H9 (cell line): ENCODE data around the gene HBS1L. TPM values are rescaled to one million over a fixed set of nuclear protein-coding genes. Genes with fewer than 3 reads are reported as not detected.

Source experiments
- DNase-seq: peaks from one replicate; pipeline ENCODE4 v3.0.0-alpha.2; 2017
- H2AFZ ChIP-seq: one replicate; pipeline ENCODE4 v1.6.1; 2013; ENCODE audit warnings: mild to moderate bottlenecking, low read length, control low read depth, moderate library complexity
- H2AK5ac ChIP-seq: 2 replicates; pipeline ENCODE4 v1.6.1; 2013; ENCODE audit warnings: low read length, control low read depth, mixed read lengths; ENCODE audit not compliant: insufficient read length
- H2BK120ac ChIP-seq: one replicate; pipeline ENCODE4 v1.6.1; 2013; ENCODE audit warnings: low read depth, mild to moderate bottlenecking, low read length, control low read depth, inconsistent platforms; ENCODE audit not compliant: poor library complexity, severe bottlenecking
- H2BK12ac ChIP-seq: 2 replicates; pipeline ENCODE4 v1.6.1; 2013; ENCODE audit warnings: low read length, control low read depth, mixed read lengths, low read depth; ENCODE audit not compliant: insufficient read length
- H2BK15ac ChIP-seq: 2 replicates; pipeline ENCODE4 v1.6.1; 2013; ENCODE audit warnings: low read depth, low read length, control low read depth
- H2BK20ac ChIP-seq: one replicate; pipeline ENCODE4 v1.6.1; 2013; ENCODE audit warnings: low read depth, mild to moderate bottlenecking, low read length, control low read depth, inconsistent platforms; ENCODE audit not compliant: poor library complexity, severe bottlenecking
- H2BK5ac ChIP-seq: 2 replicates; pipeline ENCODE4 v1.6.1; 2013; ENCODE audit warnings: low read length, control low read depth, mixed read lengths; ENCODE audit not compliant: insufficient read length
- H3K14ac ChIP-seq: 2 replicates; pipeline ENCODE4 v1.6.1; 2013; ENCODE audit warnings: low read length, control low read depth; ENCODE audit not compliant: insufficient read depth
- H3K18ac ChIP-seq: 2 replicates; pipeline ENCODE4 v1.6.1; 2013; ENCODE audit warnings: low read depth, mild to moderate bottlenecking, mixed read lengths, low read length, control low read depth; ENCODE audit not compliant: insufficient read length
- H3K23ac ChIP-seq: 2 replicates; pipeline ENCODE4 v1.6.1; 2013; ENCODE audit warnings: low read length, control low read depth, mixed read lengths, low read depth; ENCODE audit not compliant: insufficient read length
- H3K23me2 ChIP-seq: 2 replicates; pipeline ENCODE4 v1.6.1; 2013; ENCODE audit warnings: low read depth, mild to moderate bottlenecking, mixed read lengths, low read length, control low read depth; ENCODE audit not compliant: insufficient read length, poor library complexity, severe bottlenecking
- H3K27ac ChIP-seq: 2 replicates; pipeline ENCODE4 v1.5.1; 2013; ENCODE audit warnings: low read length, control low read depth, mixed read lengths, low read depth; ENCODE audit not compliant: insufficient read length
- H3K27me3 ChIP-seq: 2 replicates; pipeline ENCODE4 v1.6.1; 2013; ENCODE audit warnings: low read length, control low read depth, inconsistent platforms; ENCODE audit not compliant: insufficient read depth
- H3K4ac ChIP-seq: 2 replicates; pipeline ENCODE4 v1.6.1; 2013; ENCODE audit warnings: low read depth, mild to moderate bottlenecking, control low read depth, inconsistent platforms, low read length, moderate library complexity
- H3K4me1 ChIP-seq: 2 replicates; pipeline ENCODE4 v1.6.1; 2013; ENCODE audit warnings: low read length, control low read depth, inconsistent platforms; ENCODE audit not compliant: insufficient read depth
- H3K4me2 ChIP-seq: 2 replicates; pipeline ENCODE4 v1.6.1; 2013; ENCODE audit warnings: low read length, control low read depth, mixed read lengths; ENCODE audit not compliant: insufficient read length, insufficient read depth
- H3K56ac ChIP-seq: 2 replicates; pipeline ENCODE4 v1.6.1; 2013; ENCODE audit warnings: low read depth, mild to moderate bottlenecking, mixed read lengths, low read length, control low read depth; ENCODE audit not compliant: insufficient read length
- H3K79me1 ChIP-seq: 2 replicates; pipeline ENCODE4 v1.6.1; 2013; ENCODE audit warnings: low read depth, mild to moderate bottlenecking, moderate library complexity, low read length, control low read depth, inconsistent platforms; ENCODE audit not compliant: insufficient read depth, poor library complexity, severe bottlenecking
- H3K79me2 ChIP-seq: 2 replicates; pipeline ENCODE4 v1.6.1; 2013; ENCODE audit warnings: low read length, control low read depth, inconsistent platforms; ENCODE audit not compliant: insufficient read depth
- H3K9ac ChIP-seq: 2 replicates; pipeline ENCODE4 v1.6.1; 2013; ENCODE audit warnings: low read length, control low read depth, mixed read lengths; ENCODE audit not compliant: insufficient read length; ENCODE audit errors: extremely low read depth
- H3K9me3 ChIP-seq: one replicate; pipeline ENCODE4 v1.6.1; 2013; ENCODE audit warnings: low read depth, low read length, inconsistent platforms; ENCODE audit not compliant: control insufficient read depth
- H3T11ph ChIP-seq: one replicate; pipeline ENCODE4 v1.6.1; 2013; ENCODE audit warnings: mild to moderate bottlenecking, low read length, control low read depth, inconsistent platforms
- H4K20me1 ChIP-seq: one replicate; pipeline ENCODE4 v1.6.1; 2013; ENCODE audit not compliant: control insufficient read depth, insufficient read length, insufficient read depth
- H4K5ac ChIP-seq: 2 replicates; pipeline ENCODE4 v1.6.1; 2013; ENCODE audit warnings: low read depth, mild to moderate bottlenecking, mixed read lengths, low read length, control low read depth; ENCODE audit not compliant: insufficient read length
- H4K8ac ChIP-seq: replicated peaks from 2 replicates; pipeline ENCODE4 v1.6.1; 2013; ENCODE audit warnings: low read length, control low read depth, mixed read lengths, low read depth; ENCODE audit not compliant: insufficient read length
- H4K91ac ChIP-seq: 2 replicates; pipeline ENCODE4 v1.6.1; 2013; ENCODE audit warnings: low read depth, mild to moderate bottlenecking, moderate library complexity, mixed read lengths, low read length, control low read depth; ENCODE audit not compliant: insufficient read length
- H3K27ac Mint-ChIP-seq, 3 experiments: 2 replicates in 2 of 3; 3 replicates in 1 of 3; pipeline ENCODE4 v1.8.0; 2020 to 2021; ENCODE audit warnings: mixed read lengths in 3 of 3, mild to moderate bottlenecking in 1 of 3, moderate library complexity in 1 of 3
- H3K27me3 Mint-ChIP-seq: 2 replicates; pipeline ENCODE4 v1.8.0; 2021; ENCODE audit warnings: low read depth, mild to moderate bottlenecking, moderate library complexity, mixed read lengths
- H3K36me3 Mint-ChIP-seq, 3 experiments: 2 replicates in 2 of 3; 3 replicates in 1 of 3; pipeline ENCODE4 v1.8.0; 2020 to 2021; ENCODE audit warnings: low read depth in 3 of 3, mixed read lengths in 3 of 3; ENCODE audit not compliant: insufficient read depth in 1 of 3
- H3K4me1 Mint-ChIP-seq, 2 experiments: 2 replicates each; pipeline ENCODE4 v1.8.0; 2020; ENCODE audit warnings: mixed read lengths in 2 of 2
- H3K4me3 Mint-ChIP-seq, 2 experiments: 2 replicates in 1 of 2; 3 replicates in 1 of 2; pipeline ENCODE4 v1.8.0; 2020 to 2021; ENCODE audit warnings: mild to moderate bottlenecking in 2 of 2, mixed read lengths in 2 of 2, moderate library complexity in 1 of 2
- H3K9me3 Mint-ChIP-seq, 2 experiments: 2 replicates in 1 of 2; 3 replicates in 1 of 2; pipeline ENCODE4 v1.8.0; 2020; ENCODE audit warnings: mild to moderate bottlenecking in 2 of 2, mixed read lengths in 2 of 2, moderate library complexity in 1 of 2
- WGBS: extraction: QIAGEN DNeasy Blood & Tissue Kit; methylation state at CpG from one replicate; pipeline ENCODE4 v1.1.7; 2013; ENCODE audit warnings: missing lambda C conversion rate, low lambda C conversion rate, mixed read lengths; ENCODE audit not compliant: insufficient read length; ENCODE audit errors: extremely low coverage; 5-methylcytosine and 5-hydroxymethylcytosine counted together
- total RNA-seq: library from RNA; stranded (reverse); gene quantifications from 2 replicates; pipeline ENCODE4 v1.2.1, GENCODE V29; 2021
- TF ChIP-seq, protein P1 (sequence below): fragments of 200-600 bp; sonication (generic); conservative IDR thresholded peaks from 3 replicates; pipeline ENCODE4 v1.8.0; 2021; ENCODE audit warnings: antibody characterized with exemption, mild to moderate bottlenecking

Gene HBS1L
- total RNA-seq, 1 experiment from 2014 or later: 110 TPM

DNA sequence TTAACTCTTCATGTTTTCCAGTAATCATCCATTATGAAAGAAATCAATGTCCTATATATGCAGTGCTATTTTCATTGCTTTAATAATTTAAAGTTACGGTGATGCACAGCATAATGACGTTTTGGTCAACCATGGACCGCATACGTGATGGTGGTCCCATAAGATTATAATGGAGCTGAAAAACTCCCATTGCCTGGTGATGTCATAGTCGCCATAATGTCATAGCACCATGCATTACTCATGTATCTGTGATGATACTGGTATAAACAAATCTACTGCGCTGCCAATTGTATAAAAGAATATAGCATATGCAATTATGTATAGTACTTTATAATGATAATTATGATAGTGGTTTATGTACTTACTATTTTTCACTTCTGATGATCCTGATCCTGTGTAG, 62.5 kb downstream of the HBS1L start:
- no peak overlapping the region for H4K5ac ChIP-seq
- no peak overlapping the region for H2BK20ac ChIP-seq
- no peak overlapping the region for H3K9ac ChIP-seq
- no peak overlapping the region for H3K18ac ChIP-seq
- Mint-ChIP-seq H3K27me3 (no peaks in the 10 kb centered on the region), H3K9me3 (no peaks in the 10 kb centered on the region), H3K4me3 (no peak overlapping the region), H3K27ac (no peak overlapping the region), H3K4me1 (peaks cover 8 to 9% of the 10 kb centered on the region in 2 experiments), H3K36me3 (peaks cover 0 to 19% (median 17%) of the 10 kb centered on the region in 3 experiments; a peak in 6 of 7 replicates)
- no peaks in the 10 kb centered on the region for H3K79me2 ChIP-seq
- no peak overlapping the region for H3K4me2 ChIP-seq
- DNase-seq: no peak
- no peaks in the 10 kb centered on the region for H3K27me3 ChIP-seq
- no peak overlapping the region for H3K27ac ChIP-seq
- no CpG with 5 or more reads among the region's 6 CpGs for WGBS
- no peaks in the 10 kb centered on the region for H4K20me1 ChIP-seq
- no peak overlapping the region for H3K4ac ChIP-seq
- H2BK15ac ChIP-seq: no peak overlapping the region
- H2AFZ ChIP-seq: no peak overlapping the region
- no peak overlapping the region for H3K14ac ChIP-seq
- H3K23me2 ChIP-seq: no peaks in the 10 kb centered on the region
- no peaks in the 10 kb centered on the region for H3K9me3 ChIP-seq
- H3K23ac ChIP-seq: no peak overlapping the region
- no peak overlapping the region for H4K8ac ChIP-seq
- no peak overlapping the region for H2BK12ac ChIP-seq
- no peaks in the 10 kb centered on the region for H3K79me1 ChIP-seq
- TF ChIP-seq, protein P1, sequence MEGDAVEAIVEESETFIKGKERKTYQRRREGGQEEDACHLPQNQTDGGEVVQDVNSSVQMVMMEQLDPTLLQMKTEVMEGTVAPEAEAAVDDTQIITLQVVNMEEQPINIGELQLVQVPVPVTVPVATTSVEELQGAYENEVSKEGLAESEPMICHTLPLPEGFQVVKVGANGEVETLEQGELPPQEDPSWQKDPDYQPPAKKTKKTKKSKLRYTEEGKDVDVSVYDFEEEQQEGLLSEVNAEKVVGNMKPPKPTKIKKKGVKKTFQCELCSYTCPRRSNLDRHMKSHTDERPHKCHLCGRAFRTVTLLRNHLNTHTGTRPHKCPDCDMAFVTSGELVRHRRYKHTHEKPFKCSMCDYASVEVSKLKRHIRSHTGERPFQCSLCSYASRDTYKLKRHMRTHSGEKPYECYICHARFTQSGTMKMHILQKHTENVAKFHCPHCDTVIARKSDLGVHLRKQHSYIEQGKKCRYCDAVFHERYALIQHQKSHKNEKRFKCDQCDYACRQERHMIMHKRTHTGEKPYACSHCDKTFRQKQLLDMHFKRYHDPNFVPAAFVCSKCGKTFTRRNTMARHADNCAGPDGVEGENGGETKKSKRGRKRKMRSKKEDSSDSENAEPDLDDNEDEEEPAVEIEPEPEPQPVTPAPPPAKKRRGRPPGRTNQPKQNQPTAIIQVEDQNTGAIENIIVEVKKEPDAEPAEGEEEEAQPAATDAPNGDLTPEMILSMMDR: no peak
- H2AK5ac ChIP-seq: no peak overlapping the region
- H3T11ph ChIP-seq: no peak overlapping the region
- H2BK120ac ChIP-seq: no peak overlapping the region
- no peak overlapping the region for H4K91ac ChIP-seq
- H3K4me1 ChIP-seq: no peaks in the 10 kb centered on the region
- H3K56ac ChIP-seq: no peak overlapping the region
- no peak overlapping the region for H2BK5ac ChIP-seq
